ENCODE results near the gene TAOK1.

DNA sequence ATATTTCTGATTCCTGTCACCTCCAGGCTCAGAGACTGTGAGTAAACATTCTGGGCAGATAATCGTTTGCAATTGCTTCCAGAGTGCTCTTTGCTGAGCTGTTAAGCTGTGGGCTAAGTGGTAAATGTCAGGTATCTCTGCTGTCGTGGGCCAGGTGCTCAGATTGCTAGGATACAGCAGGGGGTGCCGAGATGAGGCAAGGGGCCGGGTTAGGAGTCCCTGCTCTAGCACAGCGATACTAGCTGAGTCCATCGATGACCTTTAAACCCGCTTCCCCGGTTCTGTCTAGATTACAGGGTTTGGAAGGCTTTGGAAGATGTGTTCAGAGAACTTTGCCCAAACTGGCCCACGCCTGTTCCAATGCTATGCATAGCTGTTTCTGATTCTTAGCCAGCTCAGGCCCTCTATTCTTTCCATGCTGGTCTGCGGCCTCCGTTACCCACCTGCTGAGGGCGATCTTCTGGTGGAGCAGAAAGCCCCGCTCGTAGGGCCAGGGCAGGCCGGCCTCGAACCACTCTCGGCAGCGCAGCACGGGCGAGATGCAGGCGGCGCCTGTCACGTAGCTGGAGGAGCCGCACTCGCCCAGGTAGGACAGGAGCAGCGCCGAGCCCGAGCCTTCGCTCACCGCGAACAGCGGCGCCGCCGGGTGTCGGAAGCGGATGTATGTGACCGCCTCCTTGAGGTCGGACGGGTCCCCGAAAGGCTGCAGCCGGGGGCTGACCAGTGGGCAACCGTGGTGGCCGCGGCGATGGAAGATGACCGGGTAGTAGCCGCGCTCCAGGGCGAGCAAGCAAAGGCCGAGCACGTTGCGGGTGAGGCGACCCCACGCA, 175.7 kb downstream of the TAOK1 start:
- TF ChIP-seq KAT2A (conservative IDR thresholded peaks at IDR 0.05; ENCODE audit: control insufficient read depth, low read depth, low read length): no peak
- TF ChIP-seq, protein P1, sequence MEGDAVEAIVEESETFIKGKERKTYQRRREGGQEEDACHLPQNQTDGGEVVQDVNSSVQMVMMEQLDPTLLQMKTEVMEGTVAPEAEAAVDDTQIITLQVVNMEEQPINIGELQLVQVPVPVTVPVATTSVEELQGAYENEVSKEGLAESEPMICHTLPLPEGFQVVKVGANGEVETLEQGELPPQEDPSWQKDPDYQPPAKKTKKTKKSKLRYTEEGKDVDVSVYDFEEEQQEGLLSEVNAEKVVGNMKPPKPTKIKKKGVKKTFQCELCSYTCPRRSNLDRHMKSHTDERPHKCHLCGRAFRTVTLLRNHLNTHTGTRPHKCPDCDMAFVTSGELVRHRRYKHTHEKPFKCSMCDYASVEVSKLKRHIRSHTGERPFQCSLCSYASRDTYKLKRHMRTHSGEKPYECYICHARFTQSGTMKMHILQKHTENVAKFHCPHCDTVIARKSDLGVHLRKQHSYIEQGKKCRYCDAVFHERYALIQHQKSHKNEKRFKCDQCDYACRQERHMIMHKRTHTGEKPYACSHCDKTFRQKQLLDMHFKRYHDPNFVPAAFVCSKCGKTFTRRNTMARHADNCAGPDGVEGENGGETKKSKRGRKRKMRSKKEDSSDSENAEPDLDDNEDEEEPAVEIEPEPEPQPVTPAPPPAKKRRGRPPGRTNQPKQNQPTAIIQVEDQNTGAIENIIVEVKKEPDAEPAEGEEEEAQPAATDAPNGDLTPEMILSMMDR (IDR thresholded peaks at IDR 0.05 in 2 of 3, conservative IDR thresholded peaks at IDR 0.05 in 1 of 3; ENCODE audit: control insufficient read depth in 2 of 3, extremely low read depth in 1 of 3, insufficient read depth in 1 of 3, low read depth in 3 of 3, low read length in 3 of 3): peak in 2 of 3 experiments; percentile 24 to 29; a peak in 4 of 6 replicates
- TF ChIP-seq NR2C2 (IDR thresholded peaks at IDR 0.05; ENCODE audit: borderline replicate concordance, control insufficient read depth, insufficient read length, low read depth): no peak
- TF ChIP-seq, protein P2, sequence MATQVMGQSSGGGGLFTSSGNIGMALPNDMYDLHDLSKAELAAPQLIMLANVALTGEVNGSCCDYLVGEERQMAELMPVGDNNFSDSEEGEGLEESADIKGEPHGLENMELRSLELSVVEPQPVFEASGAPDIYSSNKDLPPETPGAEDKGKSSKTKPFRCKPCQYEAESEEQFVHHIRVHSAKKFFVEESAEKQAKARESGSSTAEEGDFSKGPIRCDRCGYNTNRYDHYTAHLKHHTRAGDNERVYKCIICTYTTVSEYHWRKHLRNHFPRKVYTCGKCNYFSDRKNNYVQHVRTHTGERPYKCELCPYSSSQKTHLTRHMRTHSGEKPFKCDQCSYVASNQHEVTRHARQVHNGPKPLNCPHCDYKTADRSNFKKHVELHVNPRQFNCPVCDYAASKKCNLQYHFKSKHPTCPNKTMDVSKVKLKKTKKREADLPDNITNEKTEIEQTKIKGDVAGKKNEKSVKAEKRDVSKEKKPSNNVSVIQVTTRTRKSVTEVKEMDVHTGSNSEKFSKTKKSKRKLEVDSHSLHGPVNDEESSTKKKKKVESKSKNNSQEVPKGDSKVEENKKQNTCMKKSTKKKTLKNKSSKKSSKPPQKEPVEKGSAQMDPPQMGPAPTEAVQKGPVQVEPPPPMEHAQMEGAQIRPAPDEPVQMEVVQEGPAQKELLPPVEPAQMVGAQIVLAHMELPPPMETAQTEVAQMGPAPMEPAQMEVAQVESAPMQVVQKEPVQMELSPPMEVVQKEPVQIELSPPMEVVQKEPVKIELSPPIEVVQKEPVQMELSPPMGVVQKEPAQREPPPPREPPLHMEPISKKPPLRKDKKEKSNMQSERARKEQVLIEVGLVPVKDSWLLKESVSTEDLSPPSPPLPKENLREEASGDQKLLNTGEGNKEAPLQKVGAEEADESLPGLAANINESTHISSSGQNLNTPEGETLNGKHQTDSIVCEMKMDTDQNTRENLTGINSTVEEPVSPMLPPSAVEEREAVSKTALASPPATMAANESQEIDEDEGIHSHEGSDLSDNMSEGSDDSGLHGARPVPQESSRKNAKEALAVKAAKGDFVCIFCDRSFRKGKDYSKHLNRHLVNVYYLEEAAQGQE (IDR thresholded peaks at IDR 0.05; ENCODE audit: low read depth, low read length): no peak
- TF ChIP-seq GATAD2B (conservative IDR thresholded peaks at IDR 0.05; ENCODE audit: low read depth): peak; percentile 26
- TF ChIP-seq YY1 (IDR thresholded peaks at IDR 0.05; ENCODE audit: low read depth, low read length): 0 out of 2 replicates have a peak, but pooled peaks have one; percentile 22
- peak; percentile 40 for TF ChIP-seq MYC (IDR thresholded peaks at IDR 0.05; ENCODE audit: insufficient read depth, insufficient read length, insufficient replicate concordance, low read length, severe bottlenecking)
- no peak for TF ChIP-seq SP1 (IDR thresholded peaks at IDR 0.05; ENCODE audit: low read depth, low read length)
- TF ChIP-seq, protein P3, sequence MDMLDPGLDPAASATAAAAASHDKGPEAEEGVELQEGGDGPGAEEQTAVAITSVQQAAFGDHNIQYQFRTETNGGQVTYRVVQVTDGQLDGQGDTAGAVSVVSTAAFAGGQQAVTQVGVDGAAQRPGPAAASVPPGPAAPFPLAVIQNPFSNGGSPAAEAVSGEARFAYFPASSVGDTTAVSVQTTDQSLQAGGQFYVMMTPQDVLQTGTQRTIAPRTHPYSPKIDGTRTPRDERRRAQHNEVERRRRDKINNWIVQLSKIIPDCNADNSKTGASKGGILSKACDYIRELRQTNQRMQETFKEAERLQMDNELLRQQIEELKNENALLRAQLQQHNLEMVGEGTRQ (IDR thresholded peaks at IDR 0.05; ENCODE audit: borderline replicate concordance, low read depth, low read length): no peak
- TF ChIP-seq POLR2A (IDR thresholded peaks at IDR 0.05; ENCODE audit: low read depth, low read length): no peak
- TF ChIP-seq MTA2 (IDR thresholded peaks at IDR 0.05; ENCODE audit: low read depth): no peak
- TF ChIP-seq SMC3 (IDR thresholded peaks at IDR 0.05; ENCODE audit: borderline replicate concordance, low read length): no peak
- TF ChIP-seq POLR2AphosphoS5 (IDR thresholded peaks at IDR 0.05; ENCODE audit: low read length): no peak
- no peak for TF ChIP-seq EZH2 (IDR thresholded peaks at IDR 0.05; ENCODE audit: borderline replicate concordance, control insufficient read depth, low read depth, low read length)

All from GM12878 (cell line).